HG02588 (cell line): ENCODE measurements around the gene TBX3.

Experiments
- ATAC-seq: cut with Tn5 transposase; IDR thresholded peaks from one replicate; pipeline ENCODE4 v1.9.1; 2021; ENCODE audit warnings: mild to moderate bottlenecking, moderate library complexity; ENCODE audit not compliant: unreplicated experiment

Gene TBX3

GRCh38 chr12:114669401-114670290 is 14.3 kb downstream of the TBX3 start:
- no peak for ATAC-seq

GRCh38 chr12:114668886-114669288 is 15.1 kb downstream of the TBX3 start:
- no peak for ATAC-seq

- ATAC-seq = no peak
Observed at GRCh38 chr12:114668151-114668885, 15.7 kb downstream of the TBX3 start.

- no peak for ATAC-seq
Observed at GRCh38 chr12:114667669-114668150, 16.3 kb downstream of the TBX3 start.

- no peak for ATAC-seq
Observed at GRCh38 chr12:114666746-114667668, 17.0 kb downstream of the TBX3 start.

GRCh38 chr12:114665411-114666260 is 18.3 kb downstream of the TBX3 start:
- no peak for ATAC-seq

- ATAC-seq = no peak
Observed at GRCh38 chr12:114664651-114665320, 19.2 kb downstream of the TBX3 start.

- no peak for ATAC-seq
Observed at GRCh38 chr12:114662512-114663177, 21.3 kb downstream of the TBX3 start.

GRCh38 chr12:114661245-114661644 is 22.7 kb downstream of the TBX3 start:
- no peak for ATAC-seq

- ATAC-seq = no peak
Observed at GRCh38 chr12:114659084-114659483, 24.9 kb downstream of the TBX3 start.

- ATAC-seq = no peak
Observed at GRCh38 chr12:114658002-114658441, 26.0 kb downstream of the TBX3 start.

- no peak for ATAC-seq
Observed at GRCh38 chr12:114657597-114657920, 26.4 kb downstream of the TBX3 start.

GRCh38 chr12:114656906-114657596 is 26.9 kb downstream of the TBX3 start:
- ATAC-seq = no peak

- no peak for ATAC-seq
Observed at GRCh38 chr12:114655934-114656749, 27.8 kb downstream of the TBX3 start.

- no peak for ATAC-seq
Observed at GRCh38 chr12:114649585-114649984, 34.4 kb downstream of the TBX3 start.

- no peak for ATAC-seq
Observed at GRCh38 chr12:114648711-114649110, 35.3 kb downstream of the TBX3 start.

GRCh38 chr12:114638790-114639435 is 45.1 kb downstream of the TBX3 start:
- ATAC-seq = no peak
